ENCODE data around the gene CDCP1. TPM values are rescaled to one million over a fixed set of nuclear protein-coding genes. Genes with fewer than 3 reads are reported as not detected.
A peak's percentile ranks its signal among the peaks of the same experiment; 100 is the strongest.

CDCP1 gene
- total RNA-seq, 1 donor, result 7.6 TPM

DNA sequence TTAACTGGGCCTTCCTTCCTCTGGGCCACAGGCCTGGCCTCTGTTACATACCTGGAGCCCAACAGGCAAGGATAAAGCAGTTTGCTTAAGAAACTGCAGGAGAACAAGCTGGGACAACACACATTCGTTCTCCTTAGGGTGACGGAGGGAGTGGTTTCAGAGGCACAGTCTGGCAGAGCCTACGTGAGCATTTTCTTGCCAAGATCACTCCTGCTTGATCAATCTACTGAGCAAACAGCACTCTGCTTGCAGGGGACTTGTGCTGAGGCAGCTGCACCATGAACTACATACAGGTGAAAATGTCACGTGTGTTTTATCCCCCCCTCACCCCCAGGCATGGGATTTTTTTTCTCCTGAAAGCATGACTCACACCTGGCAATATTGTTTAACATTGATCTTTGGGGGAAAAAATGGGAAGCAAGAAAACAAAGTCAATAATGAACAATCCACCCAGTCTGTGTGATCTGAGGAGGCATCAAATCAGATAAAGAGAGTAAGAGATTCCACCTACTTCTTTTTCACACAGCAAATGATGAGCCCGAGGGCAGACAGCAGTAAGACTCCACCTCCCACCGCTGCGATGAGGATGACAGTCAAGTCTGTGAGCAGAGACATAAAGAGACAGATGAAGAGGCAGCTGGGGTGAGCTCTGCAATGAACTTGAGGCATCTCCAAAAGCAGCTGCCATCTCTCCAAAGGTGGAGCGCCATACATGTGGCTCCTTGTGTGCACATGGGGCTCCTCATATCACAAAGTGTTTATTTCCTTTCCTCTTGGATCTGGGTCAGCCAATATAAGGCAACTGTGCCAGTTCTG is 57.4 kb downstream of the CDCP1 start:
- no peak for DNase-seq (ENCODE audit: insufficient read length, low spot score, missing footprints)
- Histone ChIP-seq H3K27ac (ENCODE audit: low read depth, low read length) (no peak overlapping the region), H3K27me3 (ENCODE audit: insufficient read depth, low read length) (no peaks in the 10 kb centered on the region), H3K79me2 (ENCODE audit: insufficient read depth, low read length) (no peaks in the 10 kb centered on the region), H2AFZ (ENCODE audit: low read length) (no peak overlapping the region), H3K9me3 (ENCODE audit: low read depth, low read length) (peaks cover 3% of the 10 kb centered on the region), H3K4me3 (ENCODE audit: insufficient read depth, low read length) (no peak overlapping the region), H3K4me2 (ENCODE audit: insufficient read depth, low read length) (no peak overlapping the region), H3K36me3 (ENCODE audit: insufficient read depth, low read length) (peaks cover 10% of the 10 kb centered on the region), H3K4me1 (ENCODE audit: insufficient read depth, low read length) (peaks cover 38% of the 10 kb centered on the region), H4K20me1 (ENCODE audit: insufficient read depth, low read length) (no peaks in the 10 kb centered on the region)
- TF ChIP-seq, protein P1, sequence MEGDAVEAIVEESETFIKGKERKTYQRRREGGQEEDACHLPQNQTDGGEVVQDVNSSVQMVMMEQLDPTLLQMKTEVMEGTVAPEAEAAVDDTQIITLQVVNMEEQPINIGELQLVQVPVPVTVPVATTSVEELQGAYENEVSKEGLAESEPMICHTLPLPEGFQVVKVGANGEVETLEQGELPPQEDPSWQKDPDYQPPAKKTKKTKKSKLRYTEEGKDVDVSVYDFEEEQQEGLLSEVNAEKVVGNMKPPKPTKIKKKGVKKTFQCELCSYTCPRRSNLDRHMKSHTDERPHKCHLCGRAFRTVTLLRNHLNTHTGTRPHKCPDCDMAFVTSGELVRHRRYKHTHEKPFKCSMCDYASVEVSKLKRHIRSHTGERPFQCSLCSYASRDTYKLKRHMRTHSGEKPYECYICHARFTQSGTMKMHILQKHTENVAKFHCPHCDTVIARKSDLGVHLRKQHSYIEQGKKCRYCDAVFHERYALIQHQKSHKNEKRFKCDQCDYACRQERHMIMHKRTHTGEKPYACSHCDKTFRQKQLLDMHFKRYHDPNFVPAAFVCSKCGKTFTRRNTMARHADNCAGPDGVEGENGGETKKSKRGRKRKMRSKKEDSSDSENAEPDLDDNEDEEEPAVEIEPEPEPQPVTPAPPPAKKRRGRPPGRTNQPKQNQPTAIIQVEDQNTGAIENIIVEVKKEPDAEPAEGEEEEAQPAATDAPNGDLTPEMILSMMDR (IDR thresholded peaks at IDR 0.05; ENCODE audit: extremely low read depth, low read depth, low read length), result no peak

GRCh38 chr3:45087155-45087554 is 59.0 kb downstream of the CDCP1 start:
- Histone ChIP-seq H3K4me3 (ENCODE audit: insufficient read depth, low read length) (no peak overlapping the region), H3K79me2 (ENCODE audit: insufficient read depth, low read length) (no peaks in the 10 kb centered on the region), H3K27ac (ENCODE audit: low read depth, low read length) (no peak overlapping the region), H3K9me3 (ENCODE audit: low read depth, low read length) (peaks cover 3% of the 10 kb centered on the region), H3K36me3 (ENCODE audit: insufficient read depth, low read length) (peaks cover 10% of the 10 kb centered on the region), H4K20me1 (ENCODE audit: insufficient read depth, low read length) (no peaks in the 10 kb centered on the region), H2AFZ (ENCODE audit: low read length) (no peak overlapping the region), H3K4me2 (ENCODE audit: insufficient read depth, low read length) (no peak overlapping the region), H3K4me1 (ENCODE audit: insufficient read depth, low read length) (peaks cover 32% of the 10 kb centered on the region), H3K27me3 (ENCODE audit: insufficient read depth, low read length) (no peaks in the 10 kb centered on the region)
- TF ChIP-seq, protein P1 (IDR thresholded peaks at IDR 0.05; ENCODE audit: extremely low read depth, low read depth, low read length), result no peak
- DNase-seq (ENCODE audit: insufficient read length, low spot score, missing footprints), result no peak

GRCh38 chr3:45084820-45085816 is 61.1 kb downstream of the CDCP1 start:
- no peaks in the 10 kb centered on the region for H3K27me3 ChIP-seq (ENCODE audit: insufficient read depth, low read length)
- H3K4me1 ChIP-seq (ENCODE audit: insufficient read depth, low read length), result peaks cover 35% of the 10 kb centered on the region
- peak; percentile 95 for DNase-seq (ENCODE audit: insufficient read length, low spot score, missing footprints)
- peak overlapping the region; percentile 66 for H2AFZ ChIP-seq (ENCODE audit: low read length)
- H3K79me2 ChIP-seq (ENCODE audit: insufficient read depth, low read length), result no peaks in the 10 kb centered on the region
- peak overlapping the region; percentile 42 for H3K27ac ChIP-seq (ENCODE audit: low read depth, low read length)
- H3K9me3 ChIP-seq (ENCODE audit: low read depth, low read length), result no peaks in the 10 kb centered on the region
- peak overlapping the region; percentile 36 for H3K4me2 ChIP-seq (ENCODE audit: insufficient read depth, low read length)
- H3K4me3 ChIP-seq (ENCODE audit: insufficient read depth, low read length), result no peak overlapping the region
- no peaks in the 10 kb centered on the region for H4K20me1 ChIP-seq (ENCODE audit: insufficient read depth, low read length)
- TF ChIP-seq, protein P1 (IDR thresholded peaks at IDR 0.05; ENCODE audit: extremely low read depth, low read depth, low read length), result peak; percentile 31
- no peaks in the 10 kb centered on the region for H3K36me3 ChIP-seq (ENCODE audit: insufficient read depth, low read length)

All from osteoblast (primary cell).